Stimulated activated CD4-positive, alpha-beta T cell treated with anti-CD3 and anti-CD28 coated beads, Interleukin-1b, Interleukin-23, amount 100 ng/mL, for 1 hour (primary cell): ENCODE data around the gene LHFPL3.
"Not testable (repeated sequence)": the region's sequence is repeated elsewhere in the genome, so short reads cannot be mapped to it uniquely, and the experiment has no call there.

Experiments
- DNase-seq, 2 donors: peaks; one replicate each; pipeline ENCODE4 v3.0.0-alpha.2; 2020; ENCODE audit warnings: low read depth in 2 of 2

Gene LHFPL3

GRCh38 chr7:104595591-104595990 is 267.2 kb downstream of the LHFPL3 start:
- DNase-seq, result not testable (repeated sequence)

- no peak for DNase-seq
Measured at GRCh38 chr7:104603957-104604356, 275.6 kb downstream of the LHFPL3 start.

GRCh38 chr7:104604706-104605105 is 276.3 kb downstream of the LHFPL3 start:
- DNase-seq, result no peak

GRCh38 chr7:104621321-104621720 is 292.9 kb downstream of the LHFPL3 start:
- DNase-seq, result no peak

- no peak for DNase-seq
Measured at GRCh38 chr7:104625956-104626355, 297.6 kb downstream of the LHFPL3 start.

GRCh38 chr7:104627516-104627915 is 299.1 kb downstream of the LHFPL3 start:
- DNase-seq, result no peak

- DNase-seq, result no peak
Measured at GRCh38 chr7:104628017-104628416, 299.6 kb downstream of the LHFPL3 start.

GRCh38 chr7:104629408-104629807 is 301.0 kb downstream of the LHFPL3 start:
- no peak for DNase-seq

GRCh38 chr7:104640506-104640905 is 312.1 kb downstream of the LHFPL3 start:
- no peak for DNase-seq

GRCh38 chr7:104642560-104642959 is 314.2 kb downstream of the LHFPL3 start:
- no peak for DNase-seq

GRCh38 chr7:104643587-104644217 is 315.3 kb downstream of the LHFPL3 start:
- no peak for DNase-seq

GRCh38 chr7:104650991-104651640 is 322.7 kb downstream of the LHFPL3 start:
- DNase-seq, result no peak

- DNase-seq, result no peak
Measured at GRCh38 chr7:104652434-104652833, 324.0 kb downstream of the LHFPL3 start.

GRCh38 chr7:104652865-104653264 is 324.5 kb downstream of the LHFPL3 start:
- DNase-seq, result no peak

GRCh38 chr7:104653825-104654401 is 325.5 kb downstream of the LHFPL3 start:
- no peak for DNase-seq

GRCh38 chr7:104655592-104655991 is 327.2 kb downstream of the LHFPL3 start:
- no peak for DNase-seq

GRCh38 chr7:104656467-104656866 is 328.1 kb downstream of the LHFPL3 start:
- DNase-seq, result no peak

- no peak for DNase-seq
Measured at GRCh38 chr7:104657134-104657533, 328.7 kb downstream of the LHFPL3 start.

- no peak for DNase-seq
Measured at GRCh38 chr7:104661575-104661974, 333.2 kb downstream of the LHFPL3 start.

- DNase-seq, result no peak
Measured at GRCh38 chr7:104664648-104665047, 336.2 kb downstream of the LHFPL3 start.

GRCh38 chr7:104677587-104677986 is 349.2 kb downstream of the LHFPL3 start:
- DNase-seq, result no peak

GRCh38 chr7:104679085-104679484 is 350.7 kb downstream of the LHFPL3 start:
- no peak for DNase-seq

GRCh38 chr7:104686286-104686685 is 357.9 kb downstream of the LHFPL3 start:
- DNase-seq, result no peak
